HG03039 (cell line): ENCODE data around the gene P4HTM.
"Not testable (repeated sequence)": the region's sequence is repeated elsewhere in the genome, so short reads cannot be mapped to it uniquely, and the experiment has no call there.

ENCODE experiments used
- ATAC-seq: cut with Tn5 transposase; IDR thresholded peaks from one replicate; pipeline ENCODE4 v1.9.1; 2021; ENCODE audit warnings: mild to moderate bottlenecking, moderate library complexity; ENCODE audit not compliant: unreplicated experiment

The P4HTM gene

GRCh38 chr3:49007771-49008528 is 17.9 kb downstream of the P4HTM start:
- peak; percentile 39 for ATAC-seq

GRCh38 chr3:49008627-49009026 is 18.6 kb downstream of the P4HTM start:
- not testable (repeated sequence) for ATAC-seq

- no peak for ATAC-seq
Observed at GRCh38 chr3:49009396-49009795, 19.4 kb downstream of the P4HTM start.

- no peak for ATAC-seq
Observed at GRCh38 chr3:49012441-49013017, 22.5 kb downstream of the P4HTM start.

- no peak for ATAC-seq
Observed at GRCh38 chr3:49013113-49013737, 23.2 kb downstream of the P4HTM start.

- no peak for ATAC-seq
Observed at GRCh38 chr3:49013738-49014660, 24.0 kb downstream of the P4HTM start.

- ATAC-seq, result no peak
Observed at GRCh38 chr3:49015072-49015471, 25.0 kb downstream of the P4HTM start.

- ATAC-seq, result no peak
Observed at GRCh38 chr3:49015765-49016164, 25.7 kb downstream of the P4HTM start.

GRCh38 chr3:49016414-49017228 is 26.6 kb downstream of the P4HTM start:
- no peak for ATAC-seq

- no peak for ATAC-seq
Observed at GRCh38 chr3:49017229-49017970, 27.4 kb downstream of the P4HTM start.

- no peak for ATAC-seq
Observed at GRCh38 chr3:49017971-49018706, 28.1 kb downstream of the P4HTM start, which contains the start of gene DALRD3. Gene DALRD3, minus strand, starts transcription at chr3:49018580. Its CDS starts 16 bp downstream, at chr3:49018564.

- ATAC-seq, result no peak
Observed at GRCh38 chr3:49018707-49019006, 28.6 kb downstream of the P4HTM start.

GRCh38 chr3:49019941-49020329 is 29.9 kb downstream of the P4HTM start:
- ATAC-seq, result no peak

GRCh38 chr3:49020330-49021212 is 30.5 kb downstream of the P4HTM start:
- peak; percentile 2 for ATAC-seq

GRCh38 chr3:49021213-49021812 is 31.3 kb downstream of the P4HTM start:
- peak; percentile 44 for ATAC-seq

GRCh38 chr3:49021813-49022687 is 32.0 kb downstream of the P4HTM start, which contains the start of gene NDUFAF3:
Gene NDUFAF3, plus strand, starts transcription at chr3:49022121. Its CDS starts 24 bp downstream, at chr3:49022145.
- peak; percentile 48 for ATAC-seq
